ENCODE measurements around the gene MASP2. TPM values are rescaled to one million over a fixed set of nuclear protein-coding genes. Genes with fewer than 3 reads are reported as not detected.
A peak's percentile ranks its signal among the peaks of the same experiment; 100 is the strongest.

The MASP2 gene
- total RNA-seq, 1 experiment from 2014 or later: 0.51 TPM

- Mint-ChIP-seq H3K36me3 (ENCODE audit: insufficient read depth, unreplicated experiment) (peaks cover 26% of the 10 kb centered on the region), H3K4me3 (ENCODE audit: unreplicated experiment) (no peak overlapping the region), H3K27me3 (ENCODE audit: insufficient read depth, unreplicated experiment) (no peaks in the 10 kb centered on the region), H3K4me1 (ENCODE audit: insufficient read depth, unreplicated experiment) (no peaks in the 10 kb centered on the region), H3K27ac (ENCODE audit: low read depth, unreplicated experiment) (no peak overlapping the region), H3K9me3 (ENCODE audit: unreplicated experiment) (no peaks in the 10 kb centered on the region)
- CTCF ChIA-PET: interaction anchor here (0.7 kb wide), 1 partner anchor 210 kb away, joined by 3 read pairs; no protein-coding TSS in a partner anchor
- POLR2A ChIA-PET: interaction anchor here (0.6 to 0.7 kb wide), 2 partner anchors 20 to 45 kb away, joined by 3 read pairs; no protein-coding TSS in a partner anchor
- TF ChIP-seq CTCF (IDR thresholded peaks at IDR 0.05; ENCODE audit: unreplicated experiment): no peak
- DNase-seq (ENCODE audit: unreplicated experiment): no peak
- BruUV-seq (replicated peaks): no TSS peak
- intact Hi-C loops (cut with micrococcal nuclease): no loop called here
These were observed 15.3 kb downstream of the MASP2 start for GRCh38 chr1:11031624-11032262.

- H3K9me3 Mint-ChIP-seq (ENCODE audit: unreplicated experiment): no peaks in the 10 kb centered on the region
These were observed 16.2 kb downstream of the MASP2 start for GRCh38 chr1:11030865-11031264.

GRCh38 chr1:11028018-11028417, 19.0 kb downstream of the MASP2 start:
- Mint-ChIP-seq H3K27me3 (ENCODE audit: insufficient read depth, unreplicated experiment) (no peaks in the 10 kb centered on the region), H3K4me1 (ENCODE audit: insufficient read depth, unreplicated experiment) (peaks cover 13% of the 10 kb centered on the region), H3K9me3 (ENCODE audit: unreplicated experiment) (no peaks in the 10 kb centered on the region), H3K27ac (ENCODE audit: low read depth, unreplicated experiment) (no peak overlapping the region), H3K36me3 (ENCODE audit: insufficient read depth, unreplicated experiment) (peaks cover 63% of the 10 kb centered on the region), H3K4me3 (ENCODE audit: unreplicated experiment) (no peak overlapping the region)
- POLR2A ChIA-PET: interaction anchor here (1.1 to 1.3 kb wide), 2 partner anchors 9 to 16 kb away, joined by 4 to 6 read pairs; partner anchors contain the start of gene TARDBP
- CTCF ChIA-PET: interaction anchor here (0.6 to 1.6 kb wide), 2 partner anchors 10 to 654 kb away, joined by 3 to 12 read pairs; no protein-coding TSS in a partner anchor
- intact Hi-C loops (cut with micrococcal nuclease): no loop called here
- no peak for DNase-seq (ENCODE audit: unreplicated experiment)
- BruUV-seq (replicated peaks): no TSS peak
- TF ChIP-seq CTCF (IDR thresholded peaks at IDR 0.05; ENCODE audit: unreplicated experiment): no peak

More at GRCh38 chr1:11030865-11031264, 16.2 kb downstream of the MASP2 start:
- H3K27ac Mint-ChIP-seq (ENCODE audit: low read depth, unreplicated experiment): no peak overlapping the region
- POLR2A ChIA-PET: interaction anchor here (0.7 to 1.2 kb wide), 2 partner anchors 18 to 122 kb away, joined by 3 to 4 read pairs; partner anchors contain the start of gene TARDBP
- intact Hi-C loops (cut with micrococcal nuclease): no loop called here
- H3K36me3 Mint-ChIP-seq (ENCODE audit: insufficient read depth, unreplicated experiment): peaks cover 35% of the 10 kb centered on the region
- no peak for TF ChIP-seq CTCF (IDR thresholded peaks at IDR 0.05; ENCODE audit: unreplicated experiment)
- CTCF ChIA-PET: interaction anchor here (0.7 kb wide), 1 partner anchor 35 kb away, joined by 3 read pairs; no protein-coding TSS in a partner anchor
- no peak overlapping the region for H3K4me3 Mint-ChIP-seq (ENCODE audit: unreplicated experiment)
- no peaks in the 10 kb centered on the region for H3K27me3 Mint-ChIP-seq (ENCODE audit: insufficient read depth, unreplicated experiment)
- no peak for DNase-seq (ENCODE audit: unreplicated experiment)
- H3K4me1 Mint-ChIP-seq (ENCODE audit: insufficient read depth, unreplicated experiment): no peaks in the 10 kb centered on the region
- no TSS peak for BruUV-seq (replicated peaks)

GRCh38 chr1:11027316-11027715, 19.7 kb downstream of the MASP2 start:
- ChIA-PET CTCF (interaction anchor here (0.7 to 1.6 kb wide), 2 partner anchors 10 to 715 kb away, joined by 3 to 12 read pairs; no protein-coding TSS in a partner anchor), POLR2A (interaction anchor here (1.1 to 1.3 kb wide), 3 partner anchors 10 to 15 kb away, joined by 4 to 6 read pairs (median 5); partner anchors contain the start of gene TARDBP)
- no peaks in the 10 kb centered on the region for H3K27me3 Mint-ChIP-seq (ENCODE audit: insufficient read depth, unreplicated experiment)
- BruUV-seq (replicated peaks): no TSS peak
- peaks cover 70% of the 10 kb centered on the region for H3K36me3 Mint-ChIP-seq (ENCODE audit: insufficient read depth, unreplicated experiment)
- H3K4me3 Mint-ChIP-seq (ENCODE audit: unreplicated experiment): no peak overlapping the region
- intact Hi-C loops (cut with micrococcal nuclease): no loop called here
- TF ChIP-seq CTCF (IDR thresholded peaks at IDR 0.05; ENCODE audit: unreplicated experiment): no peak
- H3K4me1 Mint-ChIP-seq (ENCODE audit: insufficient read depth, unreplicated experiment): peaks cover 14% of the 10 kb centered on the region
- no peaks in the 10 kb centered on the region for H3K9me3 Mint-ChIP-seq (ENCODE audit: unreplicated experiment)
- H3K27ac Mint-ChIP-seq (ENCODE audit: low read depth, unreplicated experiment): peak overlapping the region; percentile 89
- no peak for DNase-seq (ENCODE audit: unreplicated experiment)
